Dermis microvascular lymphatic vessel endothelial cell (primary cell): ENCODE results near the gene LTK. TPM values are rescaled to one million over a fixed set of nuclear protein-coding genes. Genes with fewer than 3 reads are reported as not detected.

Source experiments
- DNase-seq, 2 donors: peaks; one replicate each; pipeline versions ENCODE4 v3.0.0 to v3.0.0-alpha.2; 2010; ENCODE audit warnings: low read depth in 2 of 2
- total RNA-seq: library from RNA; depleted of rRNA; stranded (reverse); fragments of >200 nt; gene quantifications from 2 replicates; pipeline ENCODE4 v1.2.1, GENCODE V29; 2014

The LTK gene
- total RNA-seq, 1 donor from 2014 or later, result under 0.01 TPM

- no peak for DNase-seq
These were observed 14.3 kb downstream of the LTK start for GRCh38 chr15:41499109-41499851.

- DNase-seq, result no peak
These were observed 15.0 kb downstream of the LTK start for GRCh38 chr15:41498657-41499056.

GRCh38 chr15:41495736-41496599 lies 17.7 kb downstream of the LTK start:
- no peak for DNase-seq

- DNase-seq, result no peak
These were observed 18.5 kb downstream of the LTK start for GRCh38 chr15:41494922-41495735.

GRCh38 chr15:41494190-41494921 lies 19.3 kb downstream of the LTK start:
- DNase-seq, result no peak

- DNase-seq, result no peak
These were observed 19.8 kb downstream of the LTK start for GRCh38 chr15:41493902-41494189.

- DNase-seq, result peak in 1 of 2 donors; percentile 57
These were observed 20.3 kb downstream of the LTK start, which contains the start of gene ITPKA for GRCh38 chr15:41493205-41493901. Gene ITPKA, plus strand, starts transcription at chr15:41493874. Its CDS starts 54 bp downstream, at chr15:41493928.

GRCh38 chr15:41492597-41493204 lies 20.9 kb downstream of the LTK start:
- DNase-seq, result peak in 1 of 2 donors; percentile 35

- DNase-seq, result no peak
These were observed 21.7 kb downstream of the LTK start for GRCh38 chr15:41491889-41492288.

GRCh38 chr15:41490355-41490754 lies 23.3 kb downstream of the LTK start:
- peak in 1 of 2 donors; percentile 89 for DNase-seq

GRCh38 chr15:41489641-41490040 lies 24.0 kb downstream of the LTK start:
- DNase-seq, result no peak

- DNase-seq, result peak in 1 of 2 donors; percentile 4
These were observed 25.8 kb downstream of the LTK start for GRCh38 chr15:41487802-41488201.

- DNase-seq, result peak; percentile 39 to 67
These were observed 26.2 kb downstream of the LTK start for GRCh38 chr15:41487381-41487780.

- no peak for DNase-seq
These were observed 27.3 kb downstream of the LTK start for GRCh38 chr15:41486286-41486685.

GRCh38 chr15:41484937-41485625 lies 28.5 kb downstream of the LTK start:
- DNase-seq, result no peak

- no peak for DNase-seq
These were observed 30.1 kb downstream of the LTK start for GRCh38 chr15:41483519-41483918.

GRCh38 chr15:41483115-41483514 lies 30.5 kb downstream of the LTK start:
- DNase-seq, result no peak

- DNase-seq, result no peak
These were observed 31.3 kb downstream of the LTK start for GRCh38 chr15:41482110-41482877.
